ENCODE data around the gene MISP.

DNA sequence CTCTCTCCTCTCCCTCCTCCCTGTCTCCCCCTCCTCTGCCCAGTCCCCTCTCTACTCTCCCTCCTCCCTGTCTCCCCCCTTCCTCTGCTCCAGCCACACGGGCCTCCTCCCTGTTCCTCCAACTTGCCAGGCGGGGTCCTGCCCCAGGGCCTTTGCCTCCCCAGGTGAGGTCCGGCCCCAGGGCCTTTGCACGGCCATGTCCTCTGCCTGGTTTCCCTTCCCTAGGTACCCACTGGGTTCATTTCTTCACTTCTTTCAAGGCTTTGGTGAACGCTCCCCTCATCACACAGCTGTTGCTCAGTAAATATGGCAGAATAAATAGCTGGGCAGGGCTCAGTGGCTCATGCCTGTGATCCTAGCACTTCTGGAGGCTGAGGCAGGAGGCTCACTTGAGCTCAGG, 21.2 kb downstream of the MISP start:
- TF ChIP-seq MXI1 (IDR thresholded peaks at IDR 0.05; ENCODE audit: borderline replicate concordance, low read depth, low read length) (no peak), RNF2 (conservative IDR thresholded peaks at IDR 0.05; ENCODE audit: low read depth) (no peak), ZNF879 (CRISPR knock-in tag; IDR thresholded peaks at IDR 0.05) (no peak), ZSCAN20 (CRISPR knock-in tag; IDR thresholded peaks at IDR 0.05; ENCODE audit: borderline replicate concordance) (no peak), EP300 (IDR thresholded peaks at IDR 0.05; ENCODE audit: low read depth in 2 of 2, low read length in 2 of 2) (no peak), EP300 (CRISPR knock-in tag; IDR thresholded peaks at IDR 0.05; ENCODE audit: borderline replicate concordance) (no peak), ZFP36 (IDR thresholded peaks at IDR 0.05; ENCODE audit: borderline replicate concordance, low read depth, low read length, partially characterized antibody) (no peak)
- TF ChIP-seq, protein P1, sequence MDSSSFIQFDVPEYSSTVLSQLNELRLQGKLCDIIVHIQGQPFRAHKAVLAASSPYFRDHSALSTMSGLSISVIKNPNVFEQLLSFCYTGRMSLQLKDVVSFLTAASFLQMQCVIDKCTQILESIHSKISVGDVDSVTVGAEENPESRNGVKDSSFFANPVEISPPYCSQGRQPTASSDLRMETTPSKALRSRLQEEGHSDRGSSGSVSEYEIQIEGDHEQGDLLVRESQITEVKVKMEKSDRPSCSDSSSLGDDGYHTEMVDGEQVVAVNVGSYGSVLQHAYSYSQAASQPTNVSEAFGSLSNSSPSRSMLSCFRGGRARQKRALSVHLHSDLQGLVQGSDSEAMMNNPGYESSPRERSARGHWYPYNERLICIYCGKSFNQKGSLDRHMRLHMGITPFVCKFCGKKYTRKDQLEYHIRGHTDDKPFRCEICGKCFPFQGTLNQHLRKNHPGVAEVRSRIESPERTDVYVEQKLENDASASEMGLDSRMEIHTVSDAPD (CRISPR knock-in tag; IDR thresholded peaks at IDR 0.05): no peak
- TF ChIP-seq, protein P2, sequence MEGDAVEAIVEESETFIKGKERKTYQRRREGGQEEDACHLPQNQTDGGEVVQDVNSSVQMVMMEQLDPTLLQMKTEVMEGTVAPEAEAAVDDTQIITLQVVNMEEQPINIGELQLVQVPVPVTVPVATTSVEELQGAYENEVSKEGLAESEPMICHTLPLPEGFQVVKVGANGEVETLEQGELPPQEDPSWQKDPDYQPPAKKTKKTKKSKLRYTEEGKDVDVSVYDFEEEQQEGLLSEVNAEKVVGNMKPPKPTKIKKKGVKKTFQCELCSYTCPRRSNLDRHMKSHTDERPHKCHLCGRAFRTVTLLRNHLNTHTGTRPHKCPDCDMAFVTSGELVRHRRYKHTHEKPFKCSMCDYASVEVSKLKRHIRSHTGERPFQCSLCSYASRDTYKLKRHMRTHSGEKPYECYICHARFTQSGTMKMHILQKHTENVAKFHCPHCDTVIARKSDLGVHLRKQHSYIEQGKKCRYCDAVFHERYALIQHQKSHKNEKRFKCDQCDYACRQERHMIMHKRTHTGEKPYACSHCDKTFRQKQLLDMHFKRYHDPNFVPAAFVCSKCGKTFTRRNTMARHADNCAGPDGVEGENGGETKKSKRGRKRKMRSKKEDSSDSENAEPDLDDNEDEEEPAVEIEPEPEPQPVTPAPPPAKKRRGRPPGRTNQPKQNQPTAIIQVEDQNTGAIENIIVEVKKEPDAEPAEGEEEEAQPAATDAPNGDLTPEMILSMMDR (CRISPR knock-in tag; IDR thresholded peaks at IDR 0.05): no peak

Data from HepG2 (cell line).